GM21786 (cell line): ENCODE results near the gene NEK6.

Experiments
- ATAC-seq: cut with Tn5 transposase; IDR thresholded peaks from one replicate; pipeline ENCODE4 v1.9.1; 2021; ENCODE audit not compliant: unreplicated experiment

Gene NEK6

DNA sequence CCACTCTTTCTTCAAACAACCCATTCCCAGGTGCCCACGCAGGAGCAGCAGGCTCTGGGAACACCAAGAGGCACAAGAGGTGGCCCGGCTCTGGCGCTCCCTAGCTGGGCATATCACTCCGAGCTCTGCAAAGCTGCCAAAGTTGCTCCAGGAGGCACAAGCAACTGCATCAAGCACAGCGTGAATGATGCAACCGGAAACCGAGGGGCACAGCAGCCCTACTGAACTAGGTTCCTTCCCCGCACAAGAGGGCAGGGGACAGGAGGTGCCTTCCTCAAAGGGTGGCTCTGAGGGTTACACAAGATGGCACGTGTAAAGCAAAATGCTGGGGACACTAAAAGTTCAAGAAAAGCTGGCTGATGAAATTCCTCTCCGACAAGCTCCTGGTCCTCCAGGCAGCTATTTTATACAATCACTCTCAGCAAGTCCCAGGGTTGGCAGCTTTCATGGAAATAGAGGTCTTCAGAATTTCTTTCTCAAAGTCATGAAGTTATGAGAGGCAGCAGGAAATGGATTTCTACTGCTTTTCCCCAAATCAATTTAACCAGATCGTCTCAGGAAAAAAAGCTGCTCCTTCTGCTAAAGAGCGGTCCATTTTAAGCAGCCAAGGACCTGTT is 134.6 kb downstream of the NEK6 start:
- ATAC-seq = no peak

DNA sequence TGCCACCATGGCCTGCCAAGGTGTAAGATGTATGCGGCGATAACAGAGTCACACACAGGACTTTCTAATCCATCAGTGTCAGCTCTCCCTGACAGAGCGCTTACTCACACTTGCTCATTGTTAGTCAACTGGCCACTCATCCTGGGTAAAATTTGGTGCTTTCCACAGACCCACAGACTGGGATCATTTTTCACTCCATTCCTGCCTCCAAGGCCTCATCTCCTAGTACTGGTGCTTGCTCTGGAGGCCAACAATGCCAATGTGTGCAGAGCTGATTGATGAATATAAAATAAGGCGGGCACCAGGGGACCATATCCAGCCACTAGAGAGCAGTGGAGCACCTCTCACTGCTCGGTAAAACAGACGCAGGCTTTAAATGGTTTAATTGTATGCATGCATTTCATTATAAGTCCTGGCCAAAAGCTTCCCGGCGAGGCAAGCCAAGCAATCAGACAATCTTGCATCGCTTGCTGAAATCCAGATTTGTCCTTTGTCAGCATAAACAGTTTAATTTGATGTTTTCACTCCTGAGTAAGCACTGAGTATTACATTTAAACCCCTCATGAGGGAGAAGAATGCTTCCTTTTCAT is 135.2 kb downstream of the NEK6 start:
- no peak for ATAC-seq

DNA sequence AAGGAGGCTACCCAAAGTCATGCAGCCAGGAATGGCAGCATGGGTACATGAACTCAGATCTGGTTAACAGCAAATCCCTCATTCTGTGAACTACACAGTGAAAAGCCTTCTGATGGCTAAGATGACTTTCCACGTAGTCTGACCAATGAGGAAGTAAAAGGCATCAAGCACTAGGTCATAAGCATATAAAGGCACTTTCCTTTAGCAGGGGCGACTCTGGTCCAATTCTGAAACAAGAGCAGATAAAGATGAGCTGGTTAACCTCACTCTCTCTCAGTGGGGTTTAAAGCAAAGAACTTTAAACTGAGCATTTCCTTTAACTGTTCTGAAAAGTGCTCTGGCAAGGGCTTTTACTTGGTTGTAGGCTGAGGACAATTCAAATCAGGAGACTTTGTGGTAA is 136.4 kb downstream of the NEK6 start:
- ATAC-seq = no peak

- no peak for ATAC-seq
These were observed 136.8 kb downstream of the NEK6 start for GRCh38 chr9:124394596-124394995.

DNA sequence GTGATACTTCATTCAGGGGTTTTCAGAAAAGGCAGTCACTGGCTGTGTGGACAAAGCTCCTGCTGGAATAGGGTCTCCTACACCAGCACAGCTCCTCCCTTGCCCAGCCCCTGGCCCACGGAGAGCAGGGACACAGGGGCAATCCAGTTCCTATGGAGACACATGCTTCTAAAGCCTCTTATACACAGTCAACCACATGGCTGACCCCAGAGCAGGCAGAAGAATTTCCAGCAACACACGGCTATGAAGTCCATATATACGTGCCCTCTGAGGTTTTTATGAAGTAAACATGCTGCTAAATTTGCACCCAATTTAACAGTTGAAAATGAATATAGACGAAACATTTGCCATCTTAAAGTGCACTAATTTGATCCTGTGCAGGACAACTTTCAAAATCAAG is 138.1 kb downstream of the NEK6 start:
- ATAC-seq = no peak

DNA sequence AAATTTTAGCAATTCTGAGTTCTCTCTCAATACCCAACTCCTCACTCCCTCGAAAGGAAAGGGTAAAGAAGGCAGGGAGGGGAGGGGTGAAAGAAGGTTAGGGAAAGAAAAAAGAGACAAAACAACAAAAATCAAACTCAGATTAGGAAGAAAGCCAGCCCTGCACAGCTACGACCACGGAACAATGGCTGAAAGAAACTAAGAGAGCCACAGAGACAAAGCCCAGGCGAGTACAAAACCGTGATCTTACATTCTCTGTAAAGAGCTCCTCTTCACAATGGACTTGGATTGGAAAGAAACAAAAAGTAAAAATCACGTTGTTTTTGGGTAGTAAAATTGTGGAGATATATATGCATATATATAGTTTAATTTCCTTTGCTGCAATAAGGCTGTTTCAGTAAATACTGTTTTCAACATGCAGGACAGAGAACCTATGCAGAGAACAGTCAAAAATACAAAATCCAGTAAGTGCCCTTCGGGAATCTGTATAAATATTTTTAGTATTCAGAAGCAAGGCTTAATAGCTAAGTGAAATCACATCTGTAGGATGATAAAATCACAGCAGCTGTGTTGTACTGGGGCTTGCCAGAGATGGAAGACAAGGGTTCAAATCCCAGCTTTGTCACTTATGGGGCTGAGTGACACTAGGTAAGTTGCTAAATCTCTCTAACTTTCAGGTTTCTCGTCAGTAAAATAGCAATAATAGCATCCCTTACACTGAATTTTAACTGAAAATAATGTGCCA is 140.6 kb downstream of the NEK6 start:
- no peak for ATAC-seq

- no peak for ATAC-seq
These were observed 141.7 kb downstream of the NEK6 start for GRCh38 chr9:124399323-124399967.

GRCh38 chr9:124399968-124400940 is 142.5 kb downstream of the NEK6 start:
- ATAC-seq = no peak
